Ovary (tissue), 3 donors: ENCODE measurements around the gene TSHZ2.

Experiments used
- EP300 ChIP-seq: sonication (generic); formaldehyde crosslinking; IDR thresholded peaks from one replicate; pipeline ENCODE4 v1.6.1; 2017; ENCODE audit warnings: antibody characterized with exemption
- POLR2A ChIP-seq: fragments of 450-650 bp; IDR thresholded peaks from one replicate; pipeline ENCODE4 v1.6.1; 2017; ENCODE audit warnings: antibody characterized with exemption, mild to moderate bottlenecking, moderate library complexity
- TF ChIP-seq, protein P1 (sequence below), 3 donors: fragments of 450-650 bp in 2 of 3; fragments of 200-600 bp in 1 of 3; IDR thresholded peaks; one replicate each; pipeline versions ENCODE4 v1.5.1 to v1.8.0; 2016 to 2022; ENCODE audit warnings: antibody characterized with exemption in 3 of 3, mild to moderate bottlenecking in 1 of 3
- donor health status: DM: no; HTN: no; CAD: no.

DNA sequence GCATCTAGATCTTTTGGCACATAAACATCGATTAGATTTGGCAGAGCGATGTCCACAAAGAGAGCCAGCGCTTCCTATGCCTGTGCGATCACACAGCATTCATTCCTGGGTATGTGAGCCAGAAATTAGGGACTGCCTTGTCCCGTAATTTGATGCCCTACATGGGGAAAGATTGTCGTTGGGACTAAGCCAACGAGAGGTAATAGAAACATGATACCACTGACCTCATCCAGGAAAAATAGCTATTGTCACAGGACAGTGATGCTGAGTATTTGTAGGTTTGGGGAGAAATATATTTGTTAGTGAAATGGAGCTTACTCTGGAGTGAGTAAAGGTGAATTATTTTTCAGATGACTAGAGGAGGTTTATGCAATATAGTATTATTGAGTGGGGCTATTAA lies 154.0 kb downstream of the TSHZ2 start:
- TF ChIP-seq, protein P1, sequence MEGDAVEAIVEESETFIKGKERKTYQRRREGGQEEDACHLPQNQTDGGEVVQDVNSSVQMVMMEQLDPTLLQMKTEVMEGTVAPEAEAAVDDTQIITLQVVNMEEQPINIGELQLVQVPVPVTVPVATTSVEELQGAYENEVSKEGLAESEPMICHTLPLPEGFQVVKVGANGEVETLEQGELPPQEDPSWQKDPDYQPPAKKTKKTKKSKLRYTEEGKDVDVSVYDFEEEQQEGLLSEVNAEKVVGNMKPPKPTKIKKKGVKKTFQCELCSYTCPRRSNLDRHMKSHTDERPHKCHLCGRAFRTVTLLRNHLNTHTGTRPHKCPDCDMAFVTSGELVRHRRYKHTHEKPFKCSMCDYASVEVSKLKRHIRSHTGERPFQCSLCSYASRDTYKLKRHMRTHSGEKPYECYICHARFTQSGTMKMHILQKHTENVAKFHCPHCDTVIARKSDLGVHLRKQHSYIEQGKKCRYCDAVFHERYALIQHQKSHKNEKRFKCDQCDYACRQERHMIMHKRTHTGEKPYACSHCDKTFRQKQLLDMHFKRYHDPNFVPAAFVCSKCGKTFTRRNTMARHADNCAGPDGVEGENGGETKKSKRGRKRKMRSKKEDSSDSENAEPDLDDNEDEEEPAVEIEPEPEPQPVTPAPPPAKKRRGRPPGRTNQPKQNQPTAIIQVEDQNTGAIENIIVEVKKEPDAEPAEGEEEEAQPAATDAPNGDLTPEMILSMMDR (IDR thresholded peaks at IDR 0.05), result no peak
- TF ChIP-seq EP300 (no peak), POLR2A (no peak)
